HEK293 (cell line): ENCODE measurements around the gene GNAT1.
A peak's percentile ranks its signal among the peaks of the same experiment; 100 is the strongest.

Source experiments
- CTCF ChIA-PET: fragments of 350-600 bp; formaldehyde crosslinking; extraction: SDS; loops from one replicate; lab custom pipeline; 2021; ENCODE audit warnings: antibody characterized with exemption; lab: Yijun Ruan, JAX
- POLR2A ChIA-PET: fragments of 300-600 bp; formaldehyde crosslinking; extraction: SDS; loops from one replicate; lab custom pipeline; 2020; ENCODE audit warnings: antibody characterized with exemption, inconsistent platforms; lab: Yijun Ruan, JAX
- H3K27ac ChIP-seq: fragments of 200-500 bp; sonication (Bioruptor generic); 2 replicates; pipeline ENCODE4 v1.5.1; 2014; ENCODE audit warnings: low read depth, low read length, control low read depth, inconsistent platforms; ENCODE audit errors: extremely low read depth
- H3K36me3 ChIP-seq, 2 experiments: fragments of 200-500 bp in 1 of 2; sonication (Bioruptor generic) in 1 of 2; 1 replicate in 1 of 2; 2 replicates in 1 of 2; pipeline ENCODE4 v1.5.1; 2014 to 2017; ENCODE audit warnings: inconsistent platforms in 2 of 2, low read length in 2 of 2; ENCODE audit not compliant: control insufficient read depth in 2 of 2, insufficient read depth in 1 of 2
- H3K4me1 ChIP-seq: fragments of 200-500 bp; sonication (Bioruptor generic); 2 replicates; pipeline ENCODE4 v1.5.1; 2014; ENCODE audit warnings: mild to moderate bottlenecking, low read length, inconsistent platforms; ENCODE audit not compliant: control insufficient read depth, insufficient read depth
- H3K4me3 ChIP-seq: 2 replicates; pipeline ENCODE4 v1.5.1; 2011; ENCODE audit warnings: low read depth, mild to moderate bottlenecking, control low read depth, low read length, moderate library complexity
- H3K9me3 ChIP-seq: fragments of 200-500 bp; sonication (Bioruptor generic); 2 replicates; pipeline ENCODE4 v1.5.1; 2014; ENCODE audit warnings: low read depth, low read length, inconsistent platforms; ENCODE audit not compliant: control insufficient read depth, insufficient read depth
- KLF1 ChIP-seq: fragments of 450-650 bp; formaldehyde crosslinking; IDR thresholded peaks from 2 replicates; pipeline ENCODE4 v1.5.1; 2016; ENCODE audit warnings: missing biosample characterization, missing genetic modification characterization
- REST ChIP-seq: fragments of 450-650 bp; formaldehyde crosslinking; IDR thresholded peaks from 2 replicates; pipeline ENCODE4 v1.5.1; 2016; ENCODE audit warnings: missing biosample characterization, missing genetic modification characterization
- SCRT2 ChIP-seq: fragments of 450-650 bp; formaldehyde crosslinking; IDR thresholded peaks from 2 replicates; pipeline ENCODE4 v1.5.1; 2016; ENCODE audit warnings: missing biosample characterization, missing genetic modification characterization
- ZIC2 ChIP-seq: fragments of 450-650 bp; formaldehyde crosslinking; IDR thresholded peaks from 2 replicates; pipeline ENCODE4 v1.5.1; 2016; ENCODE audit warnings: missing biosample characterization, missing genetic modification characterization
- ZNF341 ChIP-seq: fragments of 450-650 bp; formaldehyde crosslinking; IDR thresholded peaks from 2 replicates; pipeline ENCODE4; 2016; ENCODE audit warnings: low read depth, missing biosample characterization, missing genetic modification characterization
- ZNF37A ChIP-seq: fragments of 450-650 bp; IDR thresholded peaks from 2 replicates; pipeline ENCODE4 v1.5.1; 2018; ENCODE audit warnings: missing biosample characterization, missing genetic modification characterization
- ZNF398 ChIP-seq: fragments of 450-650 bp; formaldehyde crosslinking; IDR thresholded peaks from 2 replicates; pipeline ENCODE4 v1.5.1; 2017; ENCODE audit warnings: missing biosample characterization, missing genetic modification characterization
- ZNF555 ChIP-seq: fragments of 450-650 bp; formaldehyde crosslinking; conservative IDR thresholded peaks from 2 replicates; pipeline ENCODE4 v1.5.1; 2017; ENCODE audit warnings: missing biosample characterization, mild to moderate bottlenecking, missing genetic modification characterization, inconsistent platforms
- ZNF837 ChIP-seq: fragments of 450-650 bp; formaldehyde crosslinking; IDR thresholded peaks from 2 replicates; pipeline ENCODE4 v1.5.1; 2016; ENCODE audit warnings: missing biosample characterization, missing genetic modification characterization
- TF ChIP-seq, protein P1 (sequence below): fragments of 450-650 bp; formaldehyde crosslinking; IDR thresholded peaks from 2 replicates; pipeline ENCODE4; 2016; ENCODE audit warnings: missing biosample characterization, missing genetic modification characterization

Gene GNAT1

GRCh38 chr3:50241163-50241562 lies 49.8 kb downstream of the GNAT1 start:
- H3K27ac ChIP-seq, result no peak overlapping the region
- CTCF ChIA-PET, result interaction anchor here (0.6 to 2.1 kb wide), 3 partner anchors 14 to 1306 kb away, joined by 3 to 11 read pairs (median 9); no protein-coding TSS in a partner anchor
- H3K9me3 ChIP-seq, result no peaks in the 10 kb centered on the region
- TF ChIP-seq ZNF37A (tag by site-specific recombination), result no peak
- peak; percentile 78 for TF ChIP-seq KLF1 (tag by site-specific recombination)
- TF ChIP-seq ZIC2, result peak; percentile 33; the same call in 1 of the 2 replicates
- TF ChIP-seq, all 188 proteins: peak for 2
- H3K36me3 ChIP-seq, result peaks cover 0 to 10% of the 10 kb centered on the region in 2 experiments; a peak in 1 of 3 replicates
- H3K4me3 ChIP-seq, result no peak overlapping the region
- peaks cover 18% of the 10 kb centered on the region for H3K4me1 ChIP-seq
- POLR2A ChIA-PET, result interaction anchor here (1.4 kb wide), 1 partner anchor 14 kb away, joined by 4 read pairs; no protein-coding TSS in a partner anchor

GRCh38 chr3:50241713-50242380 lies 50.4 kb downstream of the GNAT1 start:
- H3K27ac ChIP-seq, result no peak overlapping the region
- peaks cover 0 to 10% of the 10 kb centered on the region in 2 experiments; a peak in 1 of 3 replicates for H3K36me3 ChIP-seq
- no peak for TF ChIP-seq REST
- 0 out of 2 replicates have a peak, but pooled peaks have one; percentile 14 for TF ChIP-seq ZNF398
- ChIA-PET POLR2A (interaction anchor here (1.4 kb wide), 1 partner anchor 14 kb away, joined by 4 read pairs; no protein-coding TSS in a partner anchor), CTCF (interaction anchor here (2.1 kb wide), 2 partner anchors 14 to 47 kb away, joined by 9 to 11 read pairs; no protein-coding TSS in a partner anchor)
- H3K4me1 ChIP-seq, result peaks cover 18% of the 10 kb centered on the region
- H3K4me3 ChIP-seq, result no peak overlapping the region
- no peaks in the 10 kb centered on the region for H3K9me3 ChIP-seq

GRCh38 chr3:50242381-50242770 lies 51.0 kb downstream of the GNAT1 start:
- POLR2A ChIA-PET, result no interaction called here
- TF ChIP-seq SCRT2 (tag by site-specific recombination) (0 out of 2 replicates have a peak, but pooled peaks have one; percentile 35), ZNF837 (tag by site-specific recombination) (no peak), ZNF555 (no peak), KLF1 (tag by site-specific recombination) (peak; percentile 58; the same call in 1 of the 2 replicates), ZNF341 (tag by site-specific recombination) (no peak)
- TF ChIP-seq, protein P1, sequence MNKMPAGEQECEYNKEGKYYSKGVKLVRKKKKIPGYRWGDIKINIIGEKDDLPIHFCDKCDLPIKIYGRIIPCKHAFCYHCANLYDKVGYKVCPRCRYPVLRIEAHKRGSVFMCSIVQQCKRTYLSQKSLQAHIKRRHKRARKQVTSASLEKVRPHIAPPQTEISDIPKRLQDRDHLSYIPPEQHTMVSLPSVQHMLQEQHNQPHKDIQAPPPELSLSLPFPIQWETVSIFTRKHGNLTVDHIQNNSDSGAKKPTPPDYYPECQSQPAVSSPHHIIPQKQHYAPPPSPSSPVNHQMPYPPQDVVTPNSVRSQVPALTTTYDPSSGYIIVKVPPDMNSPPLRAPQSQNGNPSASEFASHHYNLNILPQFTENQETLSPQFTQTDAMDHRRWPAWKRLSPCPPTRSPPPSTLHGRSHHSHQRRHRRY (tag by site-specific recombination), result no peak
- TF ChIP-seq, all 188 proteins: peak for 2
- Histone ChIP-seq H3K4me1 (peaks cover 15% of the 10 kb centered on the region), H3K27ac (no peak overlapping the region), H3K9me3 (no peaks in the 10 kb centered on the region), H3K36me3 (peaks cover 0 to 10% of the 10 kb centered on the region in 2 experiments; a peak in 1 of 3 replicates), H3K4me3 (no peak overlapping the region)
- CTCF ChIA-PET, result interaction anchor here (2.1 kb wide), 1 partner anchor 48 kb away, joined by 9 read pairs; no protein-coding TSS in a partner anchor
